ENCODE data around the gene ABHD16A. TPM values are rescaled to one million over a fixed set of nuclear protein-coding genes. Genes with fewer than 3 reads are reported as not detected.

Gene ABHD16A
- total and polyA plus RNA-seq, 2 of the 13 experiments (the other 11 are each of a cell fraction or from before 2014, with no cell fraction given): 43.5 to 45.4 TPM

DNA sequence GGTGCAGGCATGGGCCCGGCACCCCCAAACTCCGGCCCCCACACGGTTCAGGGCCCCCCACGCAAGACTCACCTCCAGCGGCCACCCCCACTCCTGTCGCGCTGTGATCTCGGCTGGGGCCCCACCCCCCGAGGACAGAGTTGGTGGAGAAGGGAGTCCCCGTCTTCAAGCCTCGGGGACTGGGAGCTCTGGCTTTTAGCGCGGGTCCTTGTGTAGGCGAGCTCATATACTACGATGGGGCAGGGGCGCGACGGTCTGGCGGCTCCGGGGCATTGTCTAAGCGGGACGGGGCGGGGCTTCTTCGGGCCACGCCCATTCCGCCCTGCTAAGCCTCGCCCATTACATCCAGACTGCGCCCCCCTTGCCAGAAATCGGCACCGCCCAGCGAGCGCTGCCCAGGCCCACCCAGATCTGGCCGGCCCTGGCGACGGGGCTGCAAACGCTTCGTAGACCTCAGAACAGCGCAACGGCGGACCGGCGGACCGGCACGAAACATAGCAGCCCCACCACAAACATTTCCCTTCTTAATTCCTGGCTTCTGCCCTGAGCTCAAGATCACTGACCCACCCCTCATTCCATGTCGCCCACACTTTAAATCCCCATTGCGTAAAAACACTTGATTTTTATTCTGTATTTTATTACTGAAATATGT lies 27.0 kb upstream of the ABHD16A start (continued):
- TF ChIP-seq BCLAF1 (IDR thresholded peaks at IDR 0.05) (no peak), ZNF556 (CRISPR knock-in tag; IDR thresholded peaks at IDR 0.05; ENCODE audit: borderline replicate concordance) (no peak), FOXA1 (IDR thresholded peaks at IDR 0.05) (no peak), FOXA1 (CRISPR knock-in tag; IDR thresholded peaks at IDR 0.05) (no peak), KLF16 (CRISPR knock-in tag; IDR thresholded peaks at IDR 0.05) (no peak), PRMT3 (CRISPR knock-in tag; IDR thresholded peaks at IDR 0.05; ENCODE audit: borderline replicate concordance, low read depth) (peak; percentile 94), KDM5B (CRISPR knock-in tag; IDR thresholded peaks at IDR 0.05; ENCODE audit: borderline replicate concordance) (no peak; the same call in 1 of the 2 replicates), MAFG (CRISPR knock-in tag; IDR thresholded peaks at IDR 0.05) (no peak), PHF20 (CRISPR knock-in tag; IDR thresholded peaks at IDR 0.05) (no peak), ZNF547 (CRISPR knock-in tag; IDR thresholded peaks at IDR 0.05) (no peak; the same call in 1 of the 2 replicates), AKAP8 (CRISPR knock-in tag; IDR thresholded peaks at IDR 0.05) (peak; percentile 80; the same call in 1 of the 2 replicates), GFI1 (CRISPR knock-in tag; IDR thresholded peaks at IDR 0.05; ENCODE audit: borderline replicate concordance) (no peak), MAFK (conservative IDR thresholded peaks at IDR 0.05 in 1 of 2, IDR thresholded peaks at IDR 0.05 in 1 of 2; ENCODE audit: low read length in 2 of 2) (no peak), ONECUT2 (CRISPR knock-in tag; IDR thresholded peaks at IDR 0.05) (no peak), RFX1 (IDR thresholded peaks at IDR 0.05) (no peak), ERF (CRISPR knock-in tag; IDR thresholded peaks at IDR 0.05) (peak; percentile 4; the same call in 1 of the 2 replicates), GABPB1 (CRISPR knock-in tag; IDR thresholded peaks at IDR 0.05) (peak; percentile 59; the same call in 1 of the 2 replicates), ZNF224 (CRISPR knock-in tag; IDR thresholded peaks at IDR 0.05) (peak; percentile 70; the same call in 1 of the 2 replicates), ZNF264 (CRISPR knock-in tag; IDR thresholded peaks at IDR 0.05) (no peak; the same call in 1 of the 2 replicates)
- TF ChIP-seq, protein P1, sequence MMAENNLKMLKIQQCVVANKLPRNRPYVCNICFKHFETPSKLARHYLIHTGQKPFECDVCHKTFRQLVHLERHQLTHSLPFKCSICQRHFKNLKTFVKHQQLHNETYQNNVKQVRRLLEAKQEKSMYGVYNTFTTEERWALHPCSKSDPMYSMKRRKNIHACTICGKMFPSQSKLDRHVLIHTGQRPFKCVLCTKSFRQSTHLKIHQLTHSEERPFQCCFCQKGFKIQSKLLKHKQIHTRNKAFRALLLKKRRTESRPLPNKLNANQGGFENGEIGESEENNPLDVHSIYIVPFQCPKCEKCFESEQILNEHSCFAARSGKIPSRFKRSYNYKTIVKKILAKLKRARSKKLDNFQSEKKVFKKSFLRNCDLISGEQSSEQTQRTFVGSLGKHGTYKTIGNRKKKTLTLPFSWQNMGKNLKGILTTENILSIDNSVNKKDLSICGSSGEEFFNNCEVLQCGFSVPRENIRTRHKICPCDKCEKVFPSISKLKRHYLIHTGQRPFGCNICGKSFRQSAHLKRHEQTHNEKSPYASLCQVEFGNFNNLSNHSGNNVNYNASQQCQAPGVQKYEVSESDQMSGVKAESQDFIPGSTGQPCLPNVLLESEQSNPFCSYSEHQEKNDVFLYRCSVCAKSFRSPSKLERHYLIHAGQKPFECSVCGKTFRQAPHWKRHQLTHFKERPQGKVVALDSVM (CRISPR knock-in tag; IDR thresholded peaks at IDR 0.05): no peak
- TF ChIP-seq, protein P2, sequence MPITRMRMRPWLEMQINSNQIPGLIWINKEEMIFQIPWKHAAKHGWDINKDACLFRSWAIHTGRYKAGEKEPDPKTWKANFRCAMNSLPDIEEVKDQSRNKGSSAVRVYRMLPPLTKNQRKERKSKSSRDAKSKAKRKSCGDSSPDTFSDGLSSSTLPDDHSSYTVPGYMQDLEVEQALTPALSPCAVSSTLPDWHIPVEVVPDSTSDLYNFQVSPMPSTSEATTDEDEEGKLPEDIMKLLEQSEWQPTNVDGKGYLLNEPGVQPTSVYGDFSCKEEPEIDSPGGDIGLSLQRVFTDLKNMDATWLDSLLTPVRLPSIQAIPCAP (CRISPR knock-in tag; IDR thresholded peaks at IDR 0.05; ENCODE audit: low read depth): no peak
- TF ChIP-seq, protein P3, sequence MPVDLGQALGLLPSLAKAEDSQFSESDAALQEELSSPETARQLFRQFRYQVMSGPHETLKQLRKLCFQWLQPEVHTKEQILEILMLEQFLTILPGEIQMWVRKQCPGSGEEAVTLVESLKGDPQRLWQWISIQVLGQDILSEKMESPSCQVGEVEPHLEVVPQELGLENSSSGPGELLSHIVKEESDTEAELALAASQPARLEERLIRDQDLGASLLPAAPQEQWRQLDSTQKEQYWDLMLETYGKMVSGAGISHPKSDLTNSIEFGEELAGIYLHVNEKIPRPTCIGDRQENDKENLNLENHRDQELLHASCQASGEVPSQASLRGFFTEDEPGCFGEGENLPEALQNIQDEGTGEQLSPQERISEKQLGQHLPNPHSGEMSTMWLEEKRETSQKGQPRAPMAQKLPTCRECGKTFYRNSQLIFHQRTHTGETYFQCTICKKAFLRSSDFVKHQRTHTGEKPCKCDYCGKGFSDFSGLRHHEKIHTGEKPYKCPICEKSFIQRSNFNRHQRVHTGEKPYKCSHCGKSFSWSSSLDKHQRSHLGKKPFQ (CRISPR knock-in tag; IDR thresholded peaks at IDR 0.05; ENCODE audit: insufficient replicate concordance): no peak
- TF ChIP-seq, protein P4, sequence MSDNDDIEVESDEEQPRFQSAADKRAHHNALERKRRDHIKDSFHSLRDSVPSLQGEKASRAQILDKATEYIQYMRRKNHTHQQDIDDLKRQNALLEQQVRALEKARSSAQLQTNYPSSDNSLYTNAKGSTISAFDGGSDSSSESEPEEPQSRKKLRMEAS (IDR thresholded peaks at IDR 0.05): no peak
